ENCODE measurements around the gene C16orf54. TPM values are rescaled to one million over a fixed set of nuclear protein-coding genes. Genes with fewer than 3 reads are reported as not detected.

C16orf54 gene
- total RNA-seq, 4 donors from 2014 or later, result 0.32 to 2.7 (median 1.3) TPM

DNA sequence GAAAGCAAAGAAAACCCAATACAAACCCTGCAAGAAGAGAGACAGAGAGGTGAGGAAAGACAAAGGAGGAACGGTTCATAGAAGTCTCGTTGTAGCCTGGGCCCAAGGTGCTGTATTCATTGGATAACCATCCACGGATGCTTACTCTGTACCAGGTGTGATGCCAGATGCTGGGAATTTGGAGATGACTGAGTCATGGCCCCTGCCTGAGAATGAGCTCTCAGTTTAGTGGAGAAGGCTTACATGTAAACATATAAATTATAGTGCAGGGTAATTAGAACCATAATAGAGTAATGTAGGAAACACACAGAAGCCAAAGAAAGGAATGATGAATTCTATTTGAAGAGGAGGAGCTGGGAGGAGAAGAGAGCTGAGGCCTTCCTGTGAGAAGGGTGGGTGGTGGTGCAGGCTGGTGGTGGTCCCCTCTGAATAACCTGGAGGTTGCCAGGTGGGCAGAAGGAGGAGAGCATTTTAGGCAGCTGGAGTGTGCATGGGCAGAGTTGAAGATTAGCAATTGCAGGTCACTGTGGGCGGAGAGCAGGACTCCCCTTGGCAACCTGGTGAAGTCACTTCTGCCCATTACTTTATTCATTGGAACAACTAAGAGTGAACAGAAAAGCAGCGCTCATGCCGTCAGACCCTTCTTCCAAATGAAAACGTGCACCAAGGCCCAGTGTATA lies 24.6 kb upstream of the C16orf54 start:
- no peak overlapping the region for H3K4me3 ChIP-seq
- no peak for ATAC-seq
- no peaks in the 10 kb centered on the region for H3K27me3 ChIP-seq
- H3K27ac ChIP-seq, result no peak overlapping the region
- no peaks in the 10 kb centered on the region for H3K36me3 ChIP-seq
- TF ChIP-seq CTCF (IDR thresholded peaks at IDR 0.05) (no peak), POLR2A (IDR thresholded peaks at IDR 0.05) (no peak), EP300 (IDR thresholded peaks at IDR 0.05) (no peak), POLR2AphosphoS5 (IDR thresholded peaks at IDR 0.05) (no peak)
- 66 to 70% methylated on average over 6 of the region's 7 CpGs for WGBS, 2 donors (ENCODE audit: low coverage in 1 of 2)
- H3K4me1 ChIP-seq, result no peaks in the 10 kb centered on the region
- no peaks in the 10 kb centered on the region for H3K9me3 ChIP-seq

DNA sequence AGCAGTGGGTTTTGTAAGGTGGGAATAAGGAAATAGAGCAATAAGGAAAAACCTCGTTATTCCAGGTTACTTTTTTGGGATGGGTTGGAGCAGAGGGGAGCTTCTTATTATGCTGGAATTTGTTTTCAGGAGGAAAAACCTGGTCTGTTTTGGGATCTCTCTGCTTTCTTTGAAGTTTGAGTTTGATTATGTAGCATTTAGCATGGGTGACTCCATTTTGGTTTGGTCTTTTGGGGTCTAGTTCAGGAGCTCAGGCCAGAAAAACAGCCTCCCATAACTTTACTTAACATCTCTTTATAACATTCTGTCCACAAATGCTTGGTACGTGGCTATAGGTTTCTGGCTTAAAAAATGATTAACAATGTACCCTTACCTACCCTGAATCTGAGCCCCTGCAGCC lies 23.7 kb upstream of the C16orf54 start:
- TF ChIP-seq POLR2AphosphoS5 (IDR thresholded peaks at IDR 0.05) (no peak), EP300 (IDR thresholded peaks at IDR 0.05) (no peak), CTCF (IDR thresholded peaks at IDR 0.05) (no peak), POLR2A (IDR thresholded peaks at IDR 0.05) (no peak)
- Histone ChIP-seq H3K36me3 (no peaks in the 10 kb centered on the region), H3K9me3 (no peaks in the 10 kb centered on the region), H3K4me1 (no peaks in the 10 kb centered on the region), H3K27ac (no peak overlapping the region), H3K4me3 (no peak overlapping the region), H3K27me3 (peaks cover 1% of the 10 kb centered on the region)
- 74 to 77% methylated on average over 2 of the region's 2 CpGs for WGBS, 2 donors (ENCODE audit: low coverage in 1 of 2)
- no peak for ATAC-seq

DNA sequence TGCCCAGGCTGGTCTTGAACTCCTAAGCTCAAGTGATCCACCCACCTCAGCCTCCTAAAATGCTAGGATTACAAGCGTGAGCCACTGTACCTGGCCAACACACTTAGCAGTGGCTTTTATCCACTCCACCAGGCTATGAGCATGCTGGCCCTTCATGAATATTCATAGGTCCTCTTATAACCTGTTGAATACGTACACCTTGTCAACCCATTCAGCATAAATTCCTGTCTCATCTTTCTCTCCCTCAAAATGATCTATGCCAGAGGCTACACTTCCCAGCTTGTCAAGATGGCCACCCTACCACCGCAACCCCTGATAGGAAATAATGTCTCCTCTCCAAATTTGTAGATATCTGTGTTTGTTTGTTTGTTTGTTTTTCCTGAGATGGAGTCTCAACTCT lies 21.3 kb upstream of the C16orf54 start:
- TF ChIP-seq CTCF (IDR thresholded peaks at IDR 0.05) (no peak), EP300 (IDR thresholded peaks at IDR 0.05) (no peak), POLR2AphosphoS5 (IDR thresholded peaks at IDR 0.05) (no peak), POLR2A (IDR thresholded peaks at IDR 0.05) (no peak)
- Histone ChIP-seq H3K27me3 (peaks cover 7% of the 10 kb centered on the region), H3K9me3 (no peaks in the 10 kb centered on the region), H3K36me3 (no peaks in the 10 kb centered on the region), H3K4me1 (no peaks in the 10 kb centered on the region), H3K4me3 (no peak overlapping the region), H3K27ac (no peak overlapping the region)
- WGBS, 2 donors (ENCODE audit: low coverage in 1 of 2), result 73 to 89% methylated on average over 2 to 3 of the region's 3 CpGs
- ATAC-seq, result no peak

DNA sequence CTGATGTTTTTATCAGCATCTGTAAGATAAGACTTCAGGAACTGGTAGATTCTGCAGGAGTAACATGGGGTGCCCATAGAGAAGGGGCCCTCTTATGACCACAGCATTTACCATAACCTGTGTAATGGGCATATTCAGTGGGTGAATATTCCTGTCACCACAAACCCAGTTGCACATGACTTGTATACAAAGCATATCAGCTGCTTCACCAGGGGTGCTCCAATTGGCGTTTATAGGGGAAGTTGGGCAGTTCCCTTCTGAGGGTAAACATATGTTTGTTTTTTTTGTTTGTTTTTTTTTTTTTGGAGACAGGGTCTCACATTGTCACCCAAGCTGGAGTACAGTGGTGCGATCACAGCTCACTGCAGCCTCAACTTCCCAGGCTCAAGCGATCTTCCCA lies 20.8 kb upstream of the C16orf54 start:
- H3K36me3 ChIP-seq, result no peaks in the 10 kb centered on the region
- no peaks in the 10 kb centered on the region for H3K4me1 ChIP-seq
- no peak for ATAC-seq
- H3K9me3 ChIP-seq, result no peaks in the 10 kb centered on the region
- H3K27me3 ChIP-seq, result peaks cover 7% of the 10 kb centered on the region
- no peak overlapping the region for H3K4me3 ChIP-seq
- TF ChIP-seq POLR2A (IDR thresholded peaks at IDR 0.05) (no peak), EP300 (IDR thresholded peaks at IDR 0.05) (no peak), CTCF (IDR thresholded peaks at IDR 0.05) (no peak), POLR2AphosphoS5 (IDR thresholded peaks at IDR 0.05) (no peak)
- WGBS, 2 donors (ENCODE audit: low coverage in 1 of 2), result 78 to 88% methylated on average over 1 to 3 of the region's 3 CpGs
- H3K27ac ChIP-seq, result no peak overlapping the region
